Measurements from ENCODE around the gene PHTF2.

DNA sequence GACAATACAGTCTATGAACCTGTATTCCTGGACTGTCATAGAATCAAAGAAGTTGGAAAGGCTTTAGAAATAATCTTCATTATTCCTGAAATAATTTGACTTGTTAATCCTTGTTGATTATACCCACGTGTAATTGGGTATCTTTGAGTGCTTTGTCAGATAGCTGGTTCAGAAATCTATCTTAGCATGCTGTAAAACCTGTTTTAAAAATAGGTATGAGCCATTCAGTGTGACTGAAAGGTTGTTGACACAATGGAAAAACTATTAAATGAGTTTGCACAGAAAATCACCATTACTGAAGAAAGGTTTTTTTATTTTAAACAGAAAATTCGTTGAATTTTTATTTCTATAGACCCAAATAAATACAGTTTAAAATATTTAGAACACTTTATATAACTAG is 38.7 kb downstream of the PHTF2 start:
- TF ChIP-seq POLR2AphosphoS5 (IDR thresholded peaks at IDR 0.05; ENCODE audit: low read depth, low read length) (no peak), POLR2A (IDR thresholded peaks at IDR 0.05; ENCODE audit: low read depth, low read length) (no peak)

Measured in GM12892 (cell line).